ENCODE measurements around the gene CFAP221. TPM values are rescaled to one million over a fixed set of nuclear protein-coding genes. Genes with fewer than 3 reads are reported as not detected.

Gene CFAP221
- total RNA-seq, 1 donor, result not detected

GRCh38 chr2:119692310-119692709, 148.1 kb downstream of the CFAP221 start:
- no peak for DNase-seq (ENCODE audit: low read depth)
- no peak overlapping the region for H3K4me3 ChIP-seq (ENCODE audit: low read depth, low read length)
- no peak for TF ChIP-seq CTCF (IDR thresholded peaks at IDR 0.05; ENCODE audit: insufficient read depth, low read depth, low read length)

DNA sequence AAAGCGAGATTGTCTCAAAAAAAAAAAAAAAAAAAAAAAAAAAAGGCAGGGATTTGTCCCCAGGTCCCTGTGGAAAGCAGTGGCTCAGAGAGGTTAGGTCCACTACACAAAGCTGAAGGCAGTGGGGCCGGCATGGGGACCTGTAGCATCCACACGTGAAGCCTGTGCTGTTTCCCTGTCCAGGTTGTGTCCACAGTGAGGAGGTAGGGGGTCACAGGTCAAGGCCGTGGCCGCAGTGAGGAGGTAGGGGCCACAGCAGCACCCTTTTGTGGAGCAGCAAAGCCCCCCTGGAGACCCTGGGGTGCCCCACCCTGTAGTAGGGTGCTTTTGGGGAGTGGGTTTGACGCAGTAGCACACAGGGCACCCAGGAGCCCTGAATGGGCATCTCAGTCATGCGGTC, 148.7 kb downstream of the CFAP221 start:
- H3K4me3 ChIP-seq (ENCODE audit: low read depth, low read length), result no peak overlapping the region
- no peak for DNase-seq (ENCODE audit: low read depth)
- no peak for TF ChIP-seq CTCF (IDR thresholded peaks at IDR 0.05; ENCODE audit: insufficient read depth, low read depth, low read length)

GRCh38 chr2:119693567-119693966, 149.3 kb downstream of the CFAP221 start:
- no peak for TF ChIP-seq CTCF (IDR thresholded peaks at IDR 0.05; ENCODE audit: insufficient read depth, low read depth, low read length)
- H3K4me3 ChIP-seq (ENCODE audit: low read depth, low read length), result no peak overlapping the region
- no peak for DNase-seq (ENCODE audit: low read depth)

DNA sequence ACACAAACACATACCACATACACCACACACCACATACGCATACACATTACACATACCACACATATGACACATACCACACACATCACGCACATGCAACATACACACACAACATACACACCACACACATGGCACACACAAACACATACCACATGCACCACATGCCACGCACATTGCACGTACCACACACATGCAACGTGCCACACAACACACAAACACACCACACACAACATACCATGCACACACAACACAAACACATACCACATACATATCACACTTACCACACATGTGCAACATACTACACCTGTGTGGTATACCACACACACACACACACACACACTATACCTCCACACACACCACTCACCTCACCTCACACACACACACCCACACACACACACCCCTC, 149.7 kb downstream of the CFAP221 start:
- DNase-seq (ENCODE audit: low read depth), result no peak
- no peak for TF ChIP-seq CTCF (IDR thresholded peaks at IDR 0.05; ENCODE audit: insufficient read depth, low read depth, low read length)
- no peak overlapping the region for H3K4me3 ChIP-seq (ENCODE audit: low read depth, low read length)

DNA sequence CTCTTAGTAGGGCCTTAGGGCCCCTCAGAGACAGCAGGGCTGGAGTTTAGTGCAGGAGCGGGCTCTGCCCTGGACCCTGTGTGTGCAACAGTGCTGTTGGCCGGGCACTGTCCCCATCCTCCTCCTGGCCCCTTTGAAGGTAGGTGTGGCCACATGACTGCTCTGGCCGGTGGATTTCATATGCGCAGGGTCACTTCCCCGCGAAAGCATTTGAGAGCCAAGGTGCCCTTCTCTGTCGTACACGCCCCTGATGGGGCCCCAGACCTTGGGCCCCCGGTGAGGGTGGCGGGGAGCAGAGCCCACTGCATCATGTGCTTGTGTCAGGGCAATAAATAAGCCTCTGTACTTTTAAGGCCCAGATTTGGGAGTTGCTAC, 150.2 kb downstream of the CFAP221 start:
- TF ChIP-seq CTCF (IDR thresholded peaks at IDR 0.05; ENCODE audit: insufficient read depth, low read depth, low read length), result no peak
- no peak for DNase-seq (ENCODE audit: low read depth)
- H3K4me3 ChIP-seq (ENCODE audit: low read depth, low read length), result no peak overlapping the region

GRCh38 chr2:119694845-119695521, 150.7 kb downstream of the CFAP221 start:
- peak overlapping the region; percentile 40 for H3K4me3 ChIP-seq (ENCODE audit: low read depth, low read length)

More at GRCh38 chr2:119694845-119695521, 150.7 kb downstream of the CFAP221 start:
- TF ChIP-seq CTCF (IDR thresholded peaks at IDR 0.05; ENCODE audit: insufficient read depth, low read depth, low read length), result no peak
- peak; percentile 72 for DNase-seq (ENCODE audit: low read depth)
